K562 (cell line): ENCODE measurements around the gene MYRFL. TPM values are rescaled to one million over a fixed set of nuclear protein-coding genes. Genes with fewer than 3 reads are reported as not detected.

Experiments used
- ATAC-seq: fragments of 200-7000 bp; cut with Tn5 transposase; 3 replicates; pipeline ENCODE4 v1.9.1; 2020; ENCODE audit warnings: moderate library complexity
- BruUV-seq: library from RNA; stranded (reverse); fragments of 400-500 nt; replicated peaks from 2 replicates; lab custom pipeline; 2021; lab: Mats Ljungman, UMichigan
- CTCF ChIA-PET: fragments of 300-600 bp; formaldehyde crosslinking; extraction: SDS; loops from one replicate; lab custom pipeline; 2021; ENCODE audit warnings: low intra/inter-chr PET ratio; lab: Yijun Ruan, JAX
- POLR2A ChIA-PET: fragments of 300-600, 350-650 bp; sonication (Branson Sonifier 250); formaldehyde crosslinking; extraction: SDS; loops from one replicate; lab custom pipeline; 2021; ENCODE audit warnings: antibody characterized with exemption, inconsistent platforms; lab: Yijun Ruan, JAX
- DNase-seq, 4 experiments: peaks; one replicate each; pipeline versions ENCODE4 v3.0.0 to v3.0.0-alpha.2; 2011 to 2018; ENCODE audit warnings: low spot score in 3 of 4, mixed read lengths in 3 of 4; ENCODE audit errors: extremely low read depth in 1 of 4
- FAIRE-seq: peaks from 2 replicates; lab custom pipeline; 2011; peaks lifted over from hg19 to GRCh38; lab: Jason Lieb, UNC
- H2AFZ ChIP-seq: 2 replicates; pipeline ENCODE4 v1.6.0; 2011; ENCODE audit warnings: low read depth, low read length, control low read depth, inconsistent platforms
- H3K27ac ChIP-seq: fragments of 200-600 bp; 3 replicates; pipeline ENCODE4 v1.8.0; 2011; ENCODE audit warnings: low read depth, mild to moderate bottlenecking, control low read depth, inconsistent platforms, low read length, moderate library complexity, mixed read lengths; ENCODE audit errors: extremely low read depth
- H3K27me3 ChIP-seq, 2 experiments: fragments of 300-600 bp in 1 of 2; 2 replicates in 1 of 2; 3 replicates in 1 of 2; pipeline versions ENCODE4 v1.6.0 to v1.8.0; 2011; ENCODE audit warnings: inconsistent platforms in 2 of 2, low read length in 2 of 2, mild to moderate bottlenecking in 1 of 2, mixed read lengths in 1 of 2, moderate library complexity in 1 of 2; ENCODE audit not compliant: control insufficient read depth in 2 of 2, insufficient read depth in 2 of 2
- H3K36me3 ChIP-seq: fragments of 300-600 bp; 3 replicates; pipeline ENCODE4 v1.8.0; 2011; ENCODE audit warnings: mild to moderate bottlenecking, low read length, inconsistent platforms; ENCODE audit not compliant: control insufficient read depth, insufficient read depth
- H3K4me1 ChIP-seq, 2 experiments: fragments of 200-600 bp in 1 of 2; replicated peaks in 1 of 2; 2 replicates in 1 of 2; 3 replicates in 1 of 2; pipeline versions ENCODE4 v1.5.1 to v1.8.0; 2011; ENCODE audit warnings: inconsistent platforms in 2 of 2, low read length in 2 of 2, mild to moderate bottlenecking in 1 of 2, mixed read lengths in 1 of 2, moderate library complexity in 1 of 2; ENCODE audit not compliant: control insufficient read depth in 2 of 2, insufficient read depth in 2 of 2
- H3K4me2 ChIP-seq: 2 replicates; pipeline ENCODE4 v1.6.1; 2011; ENCODE audit warnings: low read length, control low read depth, inconsistent platforms, mixed read lengths; ENCODE audit not compliant: insufficient read depth
- H3K4me3 ChIP-seq: fragments of 200-600 bp; sonication (generic), shearing (Covaris generic); 2 replicates; pipeline ENCODE4 v1.5.1; 2016; ENCODE audit warnings: control low read depth, inconsistent platforms
- H3K79me2 ChIP-seq: fragments of 200-600 bp; 3 replicates; pipeline ENCODE4 v1.8.0; 2011; ENCODE audit warnings: low read length, inconsistent platforms; ENCODE audit not compliant: control insufficient read depth, insufficient read depth
- H3K9ac ChIP-seq, 2 experiments: 2 replicates each; pipeline versions ENCODE4 v1.6.0 to v1.6.1; 2011; ENCODE audit warnings: low read depth in 2 of 2, low read length in 2 of 2, control low read depth in 1 of 2, inconsistent platforms in 1 of 2, mild to moderate bottlenecking in 1 of 2, mixed read lengths in 1 of 2; ENCODE audit not compliant: insufficient read depth in 1 of 2
- H3K9me1 ChIP-seq: one replicate; pipeline ENCODE4 v1.6.0; 2011; ENCODE audit warnings: inconsistent platforms, mild to moderate bottlenecking, low read length, moderate library complexity; ENCODE audit not compliant: control insufficient read depth, insufficient read depth
- H3K9me3 ChIP-seq: replicated peaks from 2 replicates; pipeline ENCODE4 v1.5.1; 2011; ENCODE audit warnings: low read depth, low read length, inconsistent platforms; ENCODE audit not compliant: control insufficient read depth, insufficient read depth
- H4K20me1 ChIP-seq: replicated peaks from 2 replicates; pipeline ENCODE4 v1.6.1; 2011; ENCODE audit warnings: low read length, inconsistent platforms, mixed read lengths; ENCODE audit not compliant: control insufficient read depth, insufficient read depth
- KAT8 ChIP-seq: fragments of 450-650 bp; IDR thresholded peaks from 2 replicates; pipeline ENCODE4 v1.6.1; 2016; ENCODE audit warnings: low read depth, mild to moderate bottlenecking
- RAD21 ChIP-seq, 2 experiments: fragments of 250-450 bp in 1 of 2; fragments of 450-650 bp in 1 of 2; sonication (Bioruptor Pico) in 1 of 2; formaldehyde crosslinking in 1 of 2; IDR thresholded peaks in 1 of 2; conservative IDR thresholded peaks in 1 of 2; 2 replicates each; pipeline versions ENCODE4 v1.4.0 to v1.8.0; 2020 to 2022; ENCODE audit warnings: mild to moderate bottlenecking in 2 of 2, moderate library complexity in 1 of 2
- WGBS: fragments of 100-300 bp; shearing (Covaris generic); methylation state at CpG from one replicate; pipeline ENCODE4 v1.1.6; 2016; ENCODE audit warnings: low coverage, mixed read lengths; ENCODE audit not compliant: insufficient coverage; ENCODE audit errors: missing lambda C conversion rate; 5-methylcytosine and 5-hydroxymethylcytosine counted together
- in situ Hi-C: fragments of 300-500 bp; cut with MboI; formaldehyde crosslinking; loops from 4 replicates; pipeline ENCODE4 v1.15.0; 2018; ENCODE audit warnings: inconsistent platforms, mixed read lengths
- intact Hi-C: fragments of 100-400 bp; cut with micrococcal nuclease; formaldehyde crosslinking; loops from 2 replicates; pipeline ENCODE4 v1.14.2; 2022
- polyA plus RNA-seq, 8 experiments: library from polyadenylated mRNA; depleted of rRNA in 4 of 8; stranded (reverse) in 5 of 8; unstranded in 3 of 8; fragments of >200 nt; fragmentation: Nextera tagmentation in 2 of 8; fragmentation: Illumina TruSeq in 1 of 8; extraction: Ambion mirVana in 2 of 8; extraction: Trizol in 1 of 8; gene quantifications; 2 replicates each; pipeline versions ENCODE4 v1.2.1 to v1.2.3, GENCODE V29; 2011 to 2014; ENCODE audit warnings: inconsistent platforms in 1 of 8, missing spikeins in 1 of 8
- total RNA-seq, 7 experiments: library from RNA; depleted of rRNA in 6 of 7; stranded (reverse); fragments of >200 nt in 6 of 7; fragmentation: Illumina TruSeq in 2 of 7; extraction: Trizol in 2 of 7; gene quantifications; 2 replicates each; pipeline versions ENCODE4 v1.2.1 to v1.2.3, GENCODE V29; 2011 to 2021; ENCODE audit warnings: low replicate concordance in 1 of 7
- TF ChIP-seq, protein P1 (sequence below), 3 experiments: IDR thresholded peaks in 2 of 3; conservative IDR thresholded peaks in 1 of 3; 2 replicates each; pipeline ENCODE4 v1.5.1; 2011 to 2012; ENCODE audit warnings: low read length in 3 of 3, mild to moderate bottlenecking in 3 of 3, control low read depth in 2 of 3, improper control_type of control experiment in 1 of 3, inconsistent platforms in 1 of 3, low read depth in 1 of 3, mixed read lengths in 1 of 3, moderate library complexity in 1 of 3; ENCODE audit not compliant: insufficient read depth in 2 of 3

MYRFL gene
- total and polyA plus RNA-seq, 9 of the 15 experiments (the other 6 are each of a cell fraction or from before 2014, with no cell fraction given) = not detected

GRCh38 chr12:69880571-69880970, 55.5 kb downstream of the MYRFL start:
- FAIRE-seq = no peak
- H3K79me2 ChIP-seq = no peaks in the 10 kb centered on the region
- ChIA-PET POLR2A (no interaction called here), CTCF (interaction anchor here (1.2 to 2.7 kb wide), 2 partner anchors 20 to 696 kb away, joined by 3 to 21 read pairs; no protein-coding TSS in a partner anchor)
- H3K36me3 ChIP-seq = no peaks in the 10 kb centered on the region
- in situ Hi-C loops = no loop called here
- intact Hi-C loops = no loop called here
- H3K9me3 ChIP-seq = no peaks in the 10 kb centered on the region
- DNase-seq = no peak
- peaks cover 5 to 12% of the 10 kb centered on the region in 2 experiments; a peak in 4 of 5 replicates for H3K27me3 ChIP-seq
- no peaks in the 10 kb centered on the region for H3K9me1 ChIP-seq
- TF ChIP-seq RAD21 (CRISPR knock-in tag; conservative IDR thresholded peaks at IDR 0.05 in 1 of 2, IDR thresholded peaks at IDR 0.05 in 1 of 2) = peak in 1 of 2 experiments; percentile 27; a peak in 2 of 4 replicates
- TF ChIP-seq, protein P1, sequence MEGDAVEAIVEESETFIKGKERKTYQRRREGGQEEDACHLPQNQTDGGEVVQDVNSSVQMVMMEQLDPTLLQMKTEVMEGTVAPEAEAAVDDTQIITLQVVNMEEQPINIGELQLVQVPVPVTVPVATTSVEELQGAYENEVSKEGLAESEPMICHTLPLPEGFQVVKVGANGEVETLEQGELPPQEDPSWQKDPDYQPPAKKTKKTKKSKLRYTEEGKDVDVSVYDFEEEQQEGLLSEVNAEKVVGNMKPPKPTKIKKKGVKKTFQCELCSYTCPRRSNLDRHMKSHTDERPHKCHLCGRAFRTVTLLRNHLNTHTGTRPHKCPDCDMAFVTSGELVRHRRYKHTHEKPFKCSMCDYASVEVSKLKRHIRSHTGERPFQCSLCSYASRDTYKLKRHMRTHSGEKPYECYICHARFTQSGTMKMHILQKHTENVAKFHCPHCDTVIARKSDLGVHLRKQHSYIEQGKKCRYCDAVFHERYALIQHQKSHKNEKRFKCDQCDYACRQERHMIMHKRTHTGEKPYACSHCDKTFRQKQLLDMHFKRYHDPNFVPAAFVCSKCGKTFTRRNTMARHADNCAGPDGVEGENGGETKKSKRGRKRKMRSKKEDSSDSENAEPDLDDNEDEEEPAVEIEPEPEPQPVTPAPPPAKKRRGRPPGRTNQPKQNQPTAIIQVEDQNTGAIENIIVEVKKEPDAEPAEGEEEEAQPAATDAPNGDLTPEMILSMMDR (IDR thresholded peaks at IDR 0.05 in 2 of 3, conservative IDR thresholded peaks at IDR 0.05 in 1 of 3; ENCODE audit: insufficient read depth in 2 of 3, low read depth in 1 of 3, low read length in 3 of 3) = peak in 1 of 3 experiments; percentile 21; a peak in 2 of 6 replicates
- no peak for TF ChIP-seq KAT8
- no TSS peak for BruUV-seq
- no peak overlapping the region for H3K27ac ChIP-seq
- ATAC-seq = peak; percentile 32; the same call in 1 of the 3 replicates
- 0% methylated on average over 4 of the region's 4 CpGs for WGBS
- H3K4me3 ChIP-seq = no peak overlapping the region
- no peak overlapping the region for H3K4me2 ChIP-seq
- H2AFZ ChIP-seq = no peak overlapping the region
- peaks cover 0 to 7% of the 10 kb centered on the region in 2 experiments; a peak in 2 of 5 replicates for H3K4me1 ChIP-seq
- no peaks in the 10 kb centered on the region for H4K20me1 ChIP-seq
- H3K9ac ChIP-seq = no peak overlapping the region
